EL (cell line): ENCODE measurements around the gene MAF.

Source experiments
- DNase-seq: peaks from one replicate; pipeline ENCODE4 v3.0.0-alpha.2; 2016

The MAF gene

GRCh38 chr16:79600638-79601091, at the start of gene MAF:
Gene MAF (minus strand): TSS chr16:79600737. CDS start chr16:79599902, 835 bp downstream.
- DNase-seq: peak; percentile 47

DNA sequence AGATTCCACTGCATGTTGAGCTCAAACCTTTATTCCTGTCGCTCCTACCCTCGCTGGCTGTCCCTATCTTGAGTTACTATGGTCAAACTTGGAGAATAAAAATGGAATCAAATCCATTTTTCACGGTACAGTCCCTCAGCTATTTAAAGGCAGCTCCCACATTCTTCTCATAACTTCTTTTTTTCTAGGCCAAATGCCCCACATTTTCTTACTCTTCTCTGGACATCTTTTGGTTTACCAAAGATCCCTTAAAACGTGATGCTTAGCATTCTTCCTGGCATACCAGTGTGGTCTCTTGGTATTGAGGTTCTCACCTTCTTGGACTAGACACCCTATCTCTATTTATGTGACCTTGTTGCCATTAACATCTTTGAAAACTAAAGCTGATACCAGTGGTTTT, 48.3 kb upstream of the MAF start:
- DNase-seq: no peak

- no peak for DNase-seq
These were observed 47.0 kb upstream of the MAF start for GRCh38 chr16:79647586-79647985.

DNA sequence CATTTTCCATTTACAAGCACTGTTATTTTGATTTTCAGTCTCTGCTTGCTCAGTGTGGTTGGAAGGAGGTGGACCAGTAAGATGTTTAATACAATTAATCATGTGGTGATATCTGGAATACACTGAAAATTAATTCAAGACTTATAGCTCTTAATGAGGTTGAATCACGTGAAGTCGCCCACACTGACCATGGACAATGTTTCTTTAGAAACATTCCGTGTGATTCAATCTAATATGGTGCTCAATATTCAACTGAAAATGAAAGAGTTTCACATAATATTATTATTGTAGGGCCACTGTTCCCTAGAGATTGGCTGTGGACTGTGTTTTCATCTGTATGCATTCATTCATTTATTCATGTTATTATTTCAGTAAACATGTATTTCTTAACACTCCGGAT, 45.2 kb upstream of the MAF start:
- no peak for DNase-seq

GRCh38 chr16:79644971-79645667, 44.6 kb upstream of the MAF start:
- no peak for DNase-seq

GRCh38 chr16:79642652-79643051, 42.1 kb upstream of the MAF start:
- no peak for DNase-seq

DNA sequence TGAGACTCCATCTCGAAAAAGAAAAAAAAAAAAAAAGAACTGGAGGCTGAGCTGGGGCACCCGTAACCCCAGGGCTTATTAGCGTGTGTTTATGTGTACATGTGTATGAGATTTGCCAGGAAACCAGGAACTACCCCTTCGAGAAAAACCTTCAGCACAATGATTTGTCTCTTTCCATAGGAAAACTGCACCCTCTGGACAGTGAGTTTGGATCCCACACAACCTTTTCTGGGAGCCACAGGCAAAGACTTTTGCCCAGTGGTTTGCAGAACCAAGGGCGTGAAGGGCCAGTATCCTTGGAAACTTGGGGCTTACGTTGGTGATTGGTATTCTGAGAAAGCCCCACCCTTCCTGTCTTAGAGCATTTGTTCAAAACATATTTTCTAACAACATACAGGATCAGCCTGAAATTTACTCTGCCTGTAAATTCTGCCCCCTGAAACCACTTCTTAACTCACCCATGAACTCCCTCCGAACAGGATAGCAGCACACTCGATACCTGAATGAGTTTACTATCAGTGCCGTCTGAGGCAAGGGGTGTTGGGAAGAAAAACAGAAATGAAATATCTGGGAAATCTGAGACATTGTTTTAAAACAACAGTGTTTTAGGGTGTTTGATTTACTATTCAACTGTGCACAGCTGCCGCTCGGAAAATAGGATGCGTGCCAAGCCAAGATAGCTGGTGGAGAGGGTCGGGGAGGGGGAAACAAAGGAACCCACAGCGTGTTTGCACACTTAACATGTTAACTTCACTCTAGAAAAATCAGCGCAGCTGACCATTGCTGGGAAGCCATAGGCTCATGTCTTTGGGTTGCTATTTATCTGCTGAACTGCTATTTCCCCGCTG, 40.2 kb upstream of the MAF start:
- DNase-seq: no peak

GRCh38 chr16:79639576-79640311, 39.2 kb upstream of the MAF start:
- no peak for DNase-seq

DNA sequence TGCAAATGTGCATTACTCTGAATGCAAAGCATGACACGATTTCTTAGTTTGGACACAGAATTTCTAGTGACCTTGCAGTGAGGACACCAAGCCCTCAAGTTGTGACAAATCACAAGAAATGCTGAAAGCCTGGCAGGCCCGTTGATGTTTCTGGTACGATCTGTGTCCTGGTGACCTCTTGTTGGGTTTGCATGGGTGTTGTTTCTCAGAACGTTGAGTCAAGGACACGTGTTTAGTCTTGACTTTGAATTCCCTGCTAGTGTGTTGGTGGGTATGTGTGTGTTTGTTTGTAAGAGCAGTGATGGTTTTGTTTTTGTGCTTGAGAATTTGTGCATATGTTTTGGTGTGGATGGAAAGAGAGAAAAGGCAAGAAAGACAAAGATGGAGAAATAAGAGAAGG, 37.8 kb upstream of the MAF start:
- no peak for DNase-seq

DNA sequence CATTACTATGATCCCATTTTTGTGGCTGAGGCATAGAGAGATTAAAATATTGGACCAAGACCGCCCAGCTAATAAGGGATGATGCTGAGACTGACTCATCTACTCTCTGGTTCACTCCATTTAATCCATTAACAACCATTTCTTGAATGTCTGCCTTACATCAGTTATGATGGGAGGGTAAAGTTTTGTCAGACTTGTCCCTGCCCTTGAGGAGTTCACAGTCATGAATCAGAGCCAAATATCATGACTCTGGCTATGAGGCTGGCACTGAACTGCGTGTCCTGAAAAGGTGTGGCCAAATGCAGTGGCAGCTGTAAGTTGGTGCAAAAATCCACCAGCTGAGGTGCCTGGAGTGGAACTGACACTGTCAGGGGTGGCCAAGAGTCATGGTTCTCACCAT, 35.0 kb upstream of the MAF start:
- no peak for DNase-seq

DNA sequence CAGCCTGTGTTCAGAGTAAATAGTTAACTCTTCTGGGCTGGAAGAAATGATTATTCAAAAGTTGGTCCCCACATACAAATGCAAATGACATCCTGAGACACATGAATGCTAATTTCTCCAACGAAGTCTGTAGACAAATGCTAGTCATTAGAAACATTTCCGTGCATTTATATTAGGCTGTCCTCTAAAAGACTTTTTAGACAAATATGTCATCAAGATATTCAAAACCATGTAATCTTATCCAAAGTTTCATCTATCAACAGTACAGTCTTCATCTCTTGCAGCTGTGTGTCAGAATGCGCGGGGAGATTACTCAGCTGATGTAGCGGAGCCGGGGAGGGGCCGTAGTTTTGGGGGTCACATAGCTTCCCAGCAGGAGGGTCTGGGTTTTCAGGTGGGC, 33.8 kb upstream of the MAF start:
- DNase-seq: no peak

DNA sequence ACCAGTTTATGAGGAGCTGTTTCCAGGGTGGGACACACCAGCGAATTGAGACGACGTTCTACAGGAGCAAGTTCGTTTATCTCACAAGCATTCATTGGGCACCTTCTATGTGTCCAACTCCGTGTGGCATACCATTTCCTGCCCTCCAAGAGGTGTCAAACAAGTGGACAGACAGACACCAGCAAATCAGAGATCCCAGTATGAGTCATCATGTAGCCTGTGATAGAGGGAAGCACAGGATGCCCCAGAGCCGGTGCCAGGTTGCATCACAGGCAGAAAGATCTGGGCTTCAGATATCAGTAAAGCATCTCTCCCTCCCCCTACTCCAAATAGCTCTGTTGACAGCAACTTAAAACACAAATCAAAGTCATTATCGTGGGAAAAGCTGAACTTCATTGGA, 31.8 kb upstream of the MAF start:
- no peak for DNase-seq

DNA sequence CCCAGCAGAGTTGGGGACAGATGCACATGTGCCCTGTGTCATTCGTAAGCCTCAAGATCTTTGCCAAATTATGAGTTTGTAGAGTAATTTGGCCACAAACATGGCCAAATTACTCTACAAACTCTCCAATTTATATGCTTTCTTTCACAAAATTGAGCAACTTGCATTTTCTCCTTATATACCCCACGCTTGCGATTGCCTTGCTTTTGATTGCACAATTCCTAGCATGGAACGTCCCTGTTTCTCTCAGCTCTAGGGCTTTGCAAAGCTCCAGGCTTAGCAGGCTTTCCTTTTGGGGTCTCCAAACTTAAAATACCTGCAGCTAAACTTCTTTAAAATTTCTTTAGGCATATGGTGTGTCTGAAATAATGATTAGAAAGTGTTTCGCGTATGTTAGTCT, 28.5 kb upstream of the MAF start:
- no peak for DNase-seq

DNA sequence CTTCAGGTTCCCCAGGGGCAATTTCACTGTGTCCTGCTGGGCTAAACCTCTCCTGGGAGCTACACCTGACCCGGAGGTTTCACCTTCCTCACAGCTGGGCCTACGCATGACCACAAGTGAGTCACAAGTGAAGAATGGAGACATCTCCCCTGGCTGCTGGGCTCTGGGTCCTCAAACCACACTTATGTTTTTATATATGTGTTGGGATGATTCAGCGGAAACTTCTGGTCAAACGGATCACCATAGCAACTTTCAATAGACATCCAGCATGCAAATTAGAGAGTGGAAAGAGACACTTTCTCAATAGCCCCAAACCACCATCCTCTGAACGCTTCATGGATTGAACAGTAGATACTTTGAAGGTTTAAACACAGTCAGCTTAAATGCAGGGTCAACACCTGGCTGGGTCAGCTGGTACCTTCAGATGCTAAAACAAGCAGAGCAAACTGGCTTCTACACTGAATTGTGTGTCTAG, 28.0 kb upstream of the MAF start:
- peak; percentile 25 for DNase-seq

GRCh38 chr16:79627092-79627491, 26.6 kb upstream of the MAF start:
- DNase-seq: no peak

GRCh38 chr16:79625738-79626137, 25.2 kb upstream of the MAF start:
- no peak for DNase-seq

DNA sequence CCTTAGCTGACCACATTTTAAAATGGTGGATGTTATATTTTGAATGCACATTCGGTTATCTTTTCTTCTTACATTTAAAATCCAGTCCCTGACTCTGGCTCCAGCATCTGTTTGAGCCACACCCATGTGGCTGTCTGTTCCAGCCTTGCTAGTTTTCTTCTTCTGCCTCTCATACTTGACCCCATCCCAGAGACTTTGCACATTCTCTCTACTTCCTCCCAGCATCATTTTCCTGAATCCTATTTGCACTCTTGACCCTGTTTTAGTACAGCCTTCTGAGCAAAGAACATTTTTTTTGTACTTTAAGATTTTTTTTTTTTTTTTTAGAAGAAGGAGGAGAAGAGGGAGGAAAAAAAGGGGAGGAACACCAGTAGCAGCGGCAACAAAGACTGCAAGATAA, 23.3 kb upstream of the MAF start:
- DNase-seq: no peak

DNA sequence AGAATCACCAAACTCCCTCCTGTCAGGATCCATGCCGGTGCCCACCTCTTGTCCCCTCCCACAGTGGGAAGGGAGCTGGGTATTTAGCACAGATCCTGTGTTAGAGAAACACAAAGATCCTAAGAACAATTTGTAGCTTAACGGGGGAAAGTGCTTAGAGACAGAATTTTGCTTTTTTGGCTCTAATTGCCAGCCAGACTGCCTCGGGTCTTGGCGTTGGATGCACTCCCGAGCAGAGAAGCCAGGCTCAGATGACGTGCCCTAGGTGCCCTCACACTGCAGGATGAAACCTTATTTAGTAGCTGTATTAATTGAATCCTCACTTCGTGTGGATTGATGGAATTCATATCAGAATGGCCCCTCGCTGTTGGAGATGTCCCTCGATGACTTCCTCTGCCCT, 22.5 kb upstream of the MAF start:
- DNase-seq: no peak

DNA sequence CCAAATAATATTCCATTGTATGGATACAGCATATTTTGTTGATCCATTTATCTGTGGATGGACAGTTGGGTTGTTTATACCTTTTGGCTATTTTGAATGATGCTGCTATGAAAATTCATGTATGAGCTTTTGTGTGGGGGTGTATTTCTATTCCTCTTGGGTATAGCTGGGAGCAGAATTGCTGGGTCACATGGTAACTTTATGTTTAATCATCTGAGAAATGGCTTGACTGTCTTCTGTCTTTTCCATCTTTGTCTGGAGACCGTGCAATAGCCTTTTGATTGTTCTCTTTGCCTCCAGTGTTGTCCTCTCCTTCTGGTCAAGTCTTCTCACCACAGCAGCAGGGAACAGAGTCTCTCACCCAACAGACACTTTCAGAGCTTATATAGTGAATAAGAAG, 20.5 kb upstream of the MAF start:
- DNase-seq: no peak

GRCh38 chr16:79618692-79619050, 18.1 kb upstream of the MAF start:
- DNase-seq: no peak

GRCh38 chr16:79618041-79618691, 17.6 kb upstream of the MAF start:
- DNase-seq: no peak

DNA sequence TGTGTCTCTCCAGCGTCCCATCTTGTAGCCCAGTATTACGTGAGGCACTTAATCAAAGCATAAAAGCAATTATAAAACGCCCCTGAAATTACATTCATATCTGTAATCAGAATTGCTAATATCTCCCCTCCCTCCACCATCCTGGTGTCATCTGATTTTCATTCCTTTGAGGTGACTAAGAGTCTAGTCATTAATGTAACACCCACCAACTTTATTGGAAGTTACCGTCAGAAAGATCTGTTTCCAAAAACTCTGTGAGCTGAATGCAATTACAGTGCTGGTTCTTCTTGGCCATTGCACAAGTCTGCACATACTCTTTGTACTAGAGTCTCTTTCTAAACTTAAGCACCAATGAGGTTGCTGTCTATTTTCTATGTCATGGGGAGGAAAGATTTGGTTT, 12.5 kb upstream of the MAF start:
- DNase-seq: no peak

GRCh38 chr16:79612207-79612606, 11.7 kb upstream of the MAF start:
- no peak for DNase-seq
